ENCODE results near the gene CTBP2. TPM values are rescaled to one million over a fixed set of nuclear protein-coding genes. Genes with fewer than 3 reads are reported as not detected.

Gene CTBP2
- total and polyA plus RNA-seq, 3 experiments from 2014 or later, result 1.4 to 2.8 (median 1.8) TPM

DNA sequence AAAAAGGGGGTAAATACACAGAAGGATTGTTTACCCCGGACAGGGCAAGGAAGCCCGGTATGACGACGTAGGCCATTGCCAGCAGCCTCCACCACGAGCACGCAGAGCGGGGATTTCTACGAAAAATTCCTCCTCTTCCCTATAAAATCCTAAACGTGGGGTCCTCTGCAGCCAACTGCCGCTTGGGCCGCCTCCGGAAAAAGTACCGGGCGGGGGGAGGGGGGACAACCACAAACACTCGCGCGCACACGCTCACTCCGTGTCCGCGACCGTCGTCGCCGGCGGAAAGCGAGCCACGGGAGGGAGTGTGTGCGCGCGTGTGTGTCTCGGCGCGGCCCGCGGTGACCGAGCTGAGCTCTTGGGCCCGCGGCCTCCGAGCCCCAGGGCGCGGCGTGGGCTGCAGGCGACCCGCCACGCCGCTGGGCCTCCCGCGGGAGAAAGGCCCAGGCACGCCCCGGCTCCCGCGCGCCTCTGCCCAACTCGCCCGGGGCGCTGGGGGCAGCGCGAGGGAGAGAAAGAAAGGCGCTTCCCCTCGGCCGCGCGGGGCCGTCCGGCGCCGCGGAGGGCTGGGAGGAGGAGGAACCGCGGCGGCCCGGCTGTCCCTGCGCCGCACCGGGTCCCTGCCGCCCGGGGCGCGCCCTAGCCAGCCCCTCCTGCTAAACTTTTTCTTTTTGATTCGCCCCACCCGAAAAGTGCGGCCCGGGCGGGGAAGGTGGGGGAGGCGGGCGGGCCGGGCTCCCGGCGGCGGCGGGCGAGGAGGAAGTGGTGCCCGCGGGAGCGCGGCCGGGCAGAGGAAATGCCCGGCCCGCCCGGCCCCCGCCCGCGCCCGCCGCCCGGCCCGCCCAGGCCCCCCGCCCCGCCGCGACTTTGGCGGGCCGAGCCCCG lies 1.5 kb downstream of the CTBP2 start:
- no peaks in the 10 kb centered on the region for H3K36me3 Mint-ChIP-seq
- H3K27me3 Mint-ChIP-seq, result peaks cover 26 to 50% of the 10 kb centered on the region in 2 donors
- H3K4me3 Mint-ChIP-seq, result peak overlapping the region; percentile 79 to 90 (median 83)
- CTCF ChIA-PET, result no interaction called here
- H3K36me3 ChIP-seq (ENCODE audit: insufficient read depth, low read length), result no peaks in the 10 kb centered on the region
- H3K9me3 Mint-ChIP-seq, result peaks cover 0 to 9% (median 0%) of the 10 kb centered on the region in 5 donors
- DNase-seq, result no peak
- peak overlapping the region; percentile 24 for H3K27ac ChIP-seq (ENCODE audit: low read depth, low read length)
- H3K27ac Mint-ChIP-seq, result peak overlapping the region in 4 of 8 donors; percentile 24 to 74 (median 50)
- H3K27me3 ChIP-seq (ENCODE audit: insufficient read depth, low read length, poor library complexity, severe bottlenecking), result no peaks in the 10 kb centered on the region
- peaks cover 6 to 12% (median 10%) of the 10 kb centered on the region in 3 donors for H3K4me1 Mint-ChIP-seq
- POLR2A ChIA-PET, result no interaction called here
- H3K4me3 ChIP-seq (ENCODE audit: low read length), result no peak overlapping the region
- H3K4me1 ChIP-seq (ENCODE audit: insufficient read depth, low read length), result peaks cover 5% of the 10 kb centered on the region
- H3K9me3 ChIP-seq (ENCODE audit: low read length), result no peaks in the 10 kb centered on the region

DNA sequence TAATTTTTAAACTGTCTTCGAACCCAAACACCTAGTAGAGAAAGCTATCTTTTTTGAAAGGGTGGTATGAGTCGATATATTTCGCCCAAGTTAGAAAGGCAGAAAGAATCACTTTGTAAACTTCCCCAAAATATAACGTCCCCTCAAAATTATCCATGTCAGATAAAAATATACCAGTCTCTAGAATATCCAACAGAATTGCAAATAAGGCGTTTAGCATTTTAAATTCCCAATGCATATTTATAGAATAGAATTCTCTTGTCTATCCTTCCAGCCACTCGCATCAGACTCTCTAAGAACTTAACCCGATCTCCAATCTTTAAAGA lies 2.1 kb downstream of the CTBP2 start:
- DNase-seq, result no peak
- Histone ChIP-seq H3K36me3 (ENCODE audit: insufficient read depth, low read length) (no peaks in the 10 kb centered on the region), H3K4me1 (ENCODE audit: insufficient read depth, low read length) (peaks cover 5% of the 10 kb centered on the region), H3K27me3 (ENCODE audit: insufficient read depth, low read length, poor library complexity, severe bottlenecking) (no peaks in the 10 kb centered on the region), H3K4me3 (ENCODE audit: low read length) (no peak overlapping the region), H3K27ac (ENCODE audit: low read depth, low read length) (peak overlapping the region; percentile 24), H3K9me3 (ENCODE audit: low read length) (no peaks in the 10 kb centered on the region)
- peaks cover 6 to 12% (median 10%) of the 10 kb centered on the region in 3 donors for H3K4me1 Mint-ChIP-seq
- peak overlapping the region in 3 of 8 donors; percentile 24 to 58 (median 43) for H3K27ac Mint-ChIP-seq
- ChIA-PET CTCF (no interaction called here), POLR2A (no interaction called here)
- H3K9me3 Mint-ChIP-seq, result peaks cover 0 to 9% (median 0%) of the 10 kb centered on the region in 5 donors
- H3K27me3 Mint-ChIP-seq, result peaks cover 31 to 55% of the 10 kb centered on the region in 2 donors
- H3K36me3 Mint-ChIP-seq, result no peaks in the 10 kb centered on the region
- peak overlapping the region; percentile 79 to 90 (median 83) for H3K4me3 Mint-ChIP-seq

DNA sequence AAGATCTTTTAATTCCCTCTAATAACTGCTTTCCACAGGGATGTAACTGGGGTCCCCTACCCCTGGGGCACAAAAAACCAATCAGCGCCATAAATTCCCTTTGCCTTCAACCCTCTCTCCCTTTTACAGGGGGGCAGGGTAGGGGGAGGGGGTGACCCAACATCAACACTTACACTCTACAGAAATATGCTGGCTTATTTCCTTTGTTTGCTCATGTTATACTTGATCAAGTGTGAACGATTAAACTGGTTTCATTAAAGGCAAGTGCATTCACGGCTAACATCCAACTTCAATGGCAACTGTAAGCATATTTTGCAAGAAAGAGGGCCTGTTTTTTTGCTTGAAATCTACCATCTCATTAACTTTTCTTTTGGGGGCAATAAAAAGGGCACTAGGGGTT lies 2.9 kb downstream of the CTBP2 start:
- CTCF ChIA-PET, result interaction anchor here (0.7 kb wide), 1 partner anchor 376 kb away, joined by 3 read pairs; no protein-coding TSS in a partner anchor
- Mint-ChIP-seq H3K27me3 (peaks cover 28 to 55% of the 10 kb centered on the region in 2 donors), H3K36me3 (no peaks in the 10 kb centered on the region), H3K4me3 (peak overlapping the region in 6 of 7 donors; percentile 6 to 67 (median 38)), H3K9me3 (peaks cover 0 to 5% (median 0%) of the 10 kb centered on the region in 5 donors), H3K4me1 (peaks cover 6 to 12% (median 6%) of the 10 kb centered on the region in 3 donors), H3K27ac (peak overlapping the region in 1 of 8 donors; percentile 17)
- H3K36me3 ChIP-seq (ENCODE audit: insufficient read depth, low read length), result no peaks in the 10 kb centered on the region
- POLR2A ChIA-PET, result no interaction called here
- no peak overlapping the region for H3K4me3 ChIP-seq (ENCODE audit: low read length)
- no peaks in the 10 kb centered on the region for H3K9me3 ChIP-seq (ENCODE audit: low read length)
- H3K27me3 ChIP-seq (ENCODE audit: insufficient read depth, low read length, poor library complexity, severe bottlenecking), result peaks cover 4% of the 10 kb centered on the region
- no peak for DNase-seq
- H3K27ac ChIP-seq (ENCODE audit: low read depth, low read length), result peak overlapping the region; percentile 32
- peaks cover 5% of the 10 kb centered on the region for H3K4me1 ChIP-seq (ENCODE audit: insufficient read depth, low read length)

GRCh38 chr10:125156739-125157480 lies 3.5 kb downstream of the CTBP2 start:
- ChIA-PET CTCF (interaction anchor here (0.7 kb wide), 1 partner anchor 375 kb away, joined by 3 read pairs; no protein-coding TSS in a partner anchor), POLR2A (no interaction called here)
- Histone ChIP-seq H3K27me3 (ENCODE audit: insufficient read depth, low read length, poor library complexity, severe bottlenecking) (peaks cover 5% of the 10 kb centered on the region), H3K27ac (ENCODE audit: low read depth, low read length) (peak overlapping the region; percentile 32), H3K36me3 (ENCODE audit: insufficient read depth, low read length) (no peaks in the 10 kb centered on the region), H3K9me3 (ENCODE audit: low read length) (no peaks in the 10 kb centered on the region), H3K4me1 (ENCODE audit: insufficient read depth, low read length) (peaks cover 5% of the 10 kb centered on the region), H3K4me3 (ENCODE audit: low read length) (no peak overlapping the region)
- H3K36me3 Mint-ChIP-seq, result no peaks in the 10 kb centered on the region
- DNase-seq, result no peak
- peaks cover 6 to 14% (median 6%) of the 10 kb centered on the region in 3 donors for H3K4me1 Mint-ChIP-seq
- H3K27ac Mint-ChIP-seq, result no peak overlapping the region
- H3K27me3 Mint-ChIP-seq, result peaks cover 28 to 58% of the 10 kb centered on the region in 2 donors
- H3K4me3 Mint-ChIP-seq, result peak overlapping the region in 1 of 7 donors; percentile 6
- peaks cover 0 to 5% (median 0%) of the 10 kb centered on the region in 5 donors for H3K9me3 Mint-ChIP-seq

GRCh38 chr10:125156196-125156595 lies 4.2 kb downstream of the CTBP2 start:
- H3K36me3 Mint-ChIP-seq, result no peaks in the 10 kb centered on the region
- H3K27ac ChIP-seq (ENCODE audit: low read depth, low read length), result no peak overlapping the region
- peaks cover 5 to 16% (median 7%) of the 10 kb centered on the region in 3 donors for H3K4me1 Mint-ChIP-seq
- no peaks in the 10 kb centered on the region for H3K36me3 ChIP-seq (ENCODE audit: insufficient read depth, low read length)
- peaks cover 5% of the 10 kb centered on the region for H3K4me1 ChIP-seq (ENCODE audit: insufficient read depth, low read length)
- ChIA-PET POLR2A (no interaction called here), CTCF (no interaction called here)
- H3K27ac Mint-ChIP-seq, result no peak overlapping the region
- H3K9me3 Mint-ChIP-seq, result peaks cover 0 to 5% (median 0%) of the 10 kb centered on the region in 5 donors
- H3K4me3 ChIP-seq (ENCODE audit: low read length), result no peak overlapping the region
- peaks cover 5% of the 10 kb centered on the region for H3K27me3 ChIP-seq (ENCODE audit: insufficient read depth, low read length, poor library complexity, severe bottlenecking)
- no peaks in the 10 kb centered on the region for H3K9me3 ChIP-seq (ENCODE audit: low read length)
- no peak for DNase-seq
- H3K4me3 Mint-ChIP-seq, result no peak overlapping the region
- H3K27me3 Mint-ChIP-seq, result peaks cover 28 to 60% of the 10 kb centered on the region in 2 donors

GRCh38 chr10:125155101-125155500 lies 5.3 kb downstream of the CTBP2 start:
- H3K27ac ChIP-seq (ENCODE audit: low read depth, low read length), result peak overlapping the region; percentile 29
- H3K36me3 Mint-ChIP-seq, result no peaks in the 10 kb centered on the region
- H3K27ac Mint-ChIP-seq, result no peak overlapping the region
- peaks cover 5% of the 10 kb centered on the region for H3K27me3 ChIP-seq (ENCODE audit: insufficient read depth, low read length, poor library complexity, severe bottlenecking)
- H3K9me3 Mint-ChIP-seq, result peaks cover 0 to 5% (median 0%) of the 10 kb centered on the region in 5 donors
- ChIA-PET POLR2A (no interaction called here), CTCF (no interaction called here)
- H3K4me1 ChIP-seq (ENCODE audit: insufficient read depth, low read length), result peaks cover 5% of the 10 kb centered on the region
- DNase-seq, result no peak
- H3K4me1 Mint-ChIP-seq, result peaks cover 7 to 19% (median 12%) of the 10 kb centered on the region in 3 donors
- peaks cover 28 to 67% of the 10 kb centered on the region in 2 donors for H3K27me3 Mint-ChIP-seq
- H3K4me3 Mint-ChIP-seq, result no peak overlapping the region
- H3K4me3 ChIP-seq (ENCODE audit: low read length), result no peak overlapping the region
- H3K36me3 ChIP-seq (ENCODE audit: insufficient read depth, low read length), result no peaks in the 10 kb centered on the region
- no peaks in the 10 kb centered on the region for H3K9me3 ChIP-seq (ENCODE audit: low read length)

DNA sequence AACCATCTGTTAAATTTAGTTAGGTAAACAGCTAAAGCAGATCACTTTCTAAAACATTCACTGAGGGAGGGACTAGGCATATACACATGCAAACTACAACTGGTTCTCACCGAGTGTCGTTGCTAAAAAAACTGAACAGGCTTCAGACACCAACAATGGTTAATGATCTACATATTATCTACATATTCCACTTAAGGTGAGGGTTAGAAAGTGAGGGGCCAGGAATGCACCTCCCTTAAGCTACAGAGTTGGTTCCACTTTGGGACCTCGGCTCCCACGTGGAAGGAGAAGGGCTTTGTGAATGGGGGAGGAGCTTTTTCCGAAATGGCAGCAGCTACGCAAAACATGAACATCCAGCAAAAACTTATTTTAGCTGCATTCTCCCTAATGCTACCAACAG lies 5.8 kb downstream of the CTBP2 start:
- Histone ChIP-seq H3K4me3 (ENCODE audit: low read length) (no peak overlapping the region), H3K27ac (ENCODE audit: low read depth, low read length) (peak overlapping the region; percentile 29), H3K4me1 (ENCODE audit: insufficient read depth, low read length) (peaks cover 5% of the 10 kb centered on the region), H3K27me3 (ENCODE audit: insufficient read depth, low read length, poor library complexity, severe bottlenecking) (peaks cover 5% of the 10 kb centered on the region), H3K36me3 (ENCODE audit: insufficient read depth, low read length) (no peaks in the 10 kb centered on the region), H3K9me3 (ENCODE audit: low read length) (no peaks in the 10 kb centered on the region)
- ChIA-PET POLR2A (no interaction called here), CTCF (no interaction called here)
- Mint-ChIP-seq H3K36me3 (no peaks in the 10 kb centered on the region), H3K4me3 (no peak overlapping the region), H3K4me1 (peaks cover 7 to 19% (median 13%) of the 10 kb centered on the region in 3 donors), H3K9me3 (peaks cover 0 to 5% (median 0%) of the 10 kb centered on the region in 5 donors), H3K27me3 (peaks cover 32 to 73% of the 10 kb centered on the region in 2 donors), H3K27ac (no peak overlapping the region)
- no peak for DNase-seq
